Activated naive CD8-positive, alpha-beta T cell treated with anti-CD3 and anti-CD28 coated beads for 36 hours (primary cell): ENCODE results near the gene TAGLN. TPM values are rescaled to one million over a fixed set of nuclear protein-coding genes. Genes with fewer than 3 reads are reported as not detected.
A peak's percentile ranks its signal among the peaks of the same experiment; 100 is the strongest.

Experiments
- DNase-seq: peaks from one replicate; pipeline ENCODE4 v3.0.0; 2021
- H3K27ac Mint-ChIP-seq: one replicate; pipeline ENCODE4 v1.8.0; 2022; ENCODE audit warnings: mild to moderate bottlenecking, moderate library complexity, mixed read lengths
- H3K27me3 Mint-ChIP-seq: one replicate; pipeline ENCODE4 v1.8.0; 2022; ENCODE audit warnings: mild to moderate bottlenecking, mixed read lengths
- H3K36me3 Mint-ChIP-seq: one replicate; pipeline ENCODE4 v1.8.0; 2021; ENCODE audit warnings: mild to moderate bottlenecking, mixed read lengths
- H3K4me1 Mint-ChIP-seq: one replicate; pipeline ENCODE4 v1.8.0; 2021; ENCODE audit warnings: mixed read lengths
- H3K4me3 Mint-ChIP-seq: one replicate; pipeline ENCODE4 v1.8.0; 2022; ENCODE audit warnings: mild to moderate bottlenecking, moderate library complexity, mixed read lengths
- H3K9me3 Mint-ChIP-seq: one replicate; pipeline ENCODE4 v1.8.0; 2022; ENCODE audit warnings: mixed read lengths
- total RNA-seq, 2 experiments: library from RNA; stranded (reverse); gene quantifications; one replicate each; pipeline ENCODE4 v1.2.3, GENCODE V29; 2021

The TAGLN gene
- total RNA-seq, 2 experiments from 2014 or later = 2.0 TPM

- Mint-ChIP-seq H3K27ac (no peak overlapping the region), H3K27me3 (no peaks in the 10 kb centered on the region), H3K4me3 (no peak overlapping the region), H3K36me3 (peaks cover 2% of the 10 kb centered on the region), H3K4me1 (peaks cover 3% of the 10 kb centered on the region), H3K9me3 (no peaks in the 10 kb centered on the region)
- DNase-seq = no peak
Observed at GRCh38 chr11:117187428-117187798, 11.8 kb upstream of the TAGLN start.

GRCh38 chr11:117187799-117188481, 11.2 kb upstream of the TAGLN start:
- Mint-ChIP-seq H3K9me3 (no peaks in the 10 kb centered on the region), H3K27ac (no peak overlapping the region), H3K4me1 (peaks cover 3% of the 10 kb centered on the region), H3K27me3 (no peaks in the 10 kb centered on the region), H3K4me3 (no peak overlapping the region), H3K36me3 (peaks cover 2% of the 10 kb centered on the region)
- DNase-seq = no peak

- Mint-ChIP-seq H3K4me1 (peaks cover 3% of the 10 kb centered on the region), H3K9me3 (no peaks in the 10 kb centered on the region), H3K36me3 (peaks cover 2% of the 10 kb centered on the region), H3K27ac (no peak overlapping the region), H3K27me3 (no peaks in the 10 kb centered on the region), H3K4me3 (no peak overlapping the region)
- no peak for DNase-seq
Observed at GRCh38 chr11:117188620-117189081, 10.5 kb upstream of the TAGLN start.

GRCh38 chr11:117189191-117189940, 9.8 kb upstream of the TAGLN start:
- Mint-ChIP-seq H3K4me3 (no peak overlapping the region), H3K27me3 (no peaks in the 10 kb centered on the region), H3K36me3 (peaks cover 2% of the 10 kb centered on the region), H3K27ac (no peak overlapping the region), H3K9me3 (no peaks in the 10 kb centered on the region), H3K4me1 (peaks cover 3% of the 10 kb centered on the region)
- DNase-seq = no peak

- no peaks in the 10 kb centered on the region for H3K9me3 Mint-ChIP-seq
- peaks cover 3% of the 10 kb centered on the region for H3K4me1 Mint-ChIP-seq
- H3K27ac Mint-ChIP-seq = no peak overlapping the region
- DNase-seq = no peak
- no peaks in the 10 kb centered on the region for H3K27me3 Mint-ChIP-seq
- H3K36me3 Mint-ChIP-seq = peaks cover 3% of the 10 kb centered on the region
- no peak overlapping the region for H3K4me3 Mint-ChIP-seq
Observed at GRCh38 chr11:117189941-117190544, 9.1 kb upstream of the TAGLN start.

- no peaks in the 10 kb centered on the region for H3K4me1 Mint-ChIP-seq
- H3K27ac Mint-ChIP-seq = no peak overlapping the region
- DNase-seq = no peak
- H3K36me3 Mint-ChIP-seq = peaks cover 6% of the 10 kb centered on the region
- no peaks in the 10 kb centered on the region for H3K27me3 Mint-ChIP-seq
- no peaks in the 10 kb centered on the region for H3K9me3 Mint-ChIP-seq
- H3K4me3 Mint-ChIP-seq = no peak overlapping the region
Observed at GRCh38 chr11:117191680-117192400, 7.3 kb upstream of the TAGLN start.

GRCh38 chr11:117192401-117192875, 6.7 kb upstream of the TAGLN start:
- H3K27ac Mint-ChIP-seq = no peak overlapping the region

GRCh38 chr11:117193130-117194020, 5.8 kb upstream of the TAGLN start:
- Mint-ChIP-seq H3K36me3 (peaks cover 6% of the 10 kb centered on the region), H3K9me3 (no peaks in the 10 kb centered on the region), H3K27me3 (no peaks in the 10 kb centered on the region), H3K27ac (no peak overlapping the region), H3K4me1 (no peaks in the 10 kb centered on the region), H3K4me3 (no peak overlapping the region)
- DNase-seq = no peak

More at GRCh38 chr11:117192401-117192875, 6.7 kb upstream of the TAGLN start:
- Mint-ChIP-seq H3K4me1 (no peaks in the 10 kb centered on the region), H3K36me3 (peaks cover 6% of the 10 kb centered on the region), H3K4me3 (no peak overlapping the region), H3K9me3 (no peaks in the 10 kb centered on the region), H3K27me3 (no peaks in the 10 kb centered on the region)
- no peak for DNase-seq

- no peak overlapping the region for H3K4me3 Mint-ChIP-seq
- H3K36me3 Mint-ChIP-seq = peaks cover 4% of the 10 kb centered on the region
- no peaks in the 10 kb centered on the region for H3K27me3 Mint-ChIP-seq
- H3K27ac Mint-ChIP-seq = no peak overlapping the region
- no peaks in the 10 kb centered on the region for H3K4me1 Mint-ChIP-seq
- no peaks in the 10 kb centered on the region for H3K9me3 Mint-ChIP-seq
- DNase-seq = no peak
Observed at GRCh38 chr11:117194267-117194666, 4.9 kb upstream of the TAGLN start.

- H3K27me3 Mint-ChIP-seq = no peaks in the 10 kb centered on the region
- peak overlapping the region; percentile 26 for H3K4me3 Mint-ChIP-seq
- H3K27ac Mint-ChIP-seq = peak overlapping the region; percentile 47
- H3K4me1 Mint-ChIP-seq = no peaks in the 10 kb centered on the region
- H3K9me3 Mint-ChIP-seq = no peaks in the 10 kb centered on the region
- no peak for DNase-seq
- H3K36me3 Mint-ChIP-seq = peaks cover 4% of the 10 kb centered on the region
Observed at GRCh38 chr11:117195258-117195657, 3.9 kb upstream of the TAGLN start.

- no peaks in the 10 kb centered on the region for H3K27me3 Mint-ChIP-seq
- H3K36me3 Mint-ChIP-seq = peaks cover 4% of the 10 kb centered on the region
- H3K27ac Mint-ChIP-seq = no peak overlapping the region
- H3K4me1 Mint-ChIP-seq = no peaks in the 10 kb centered on the region
- H3K9me3 Mint-ChIP-seq = no peaks in the 10 kb centered on the region
- DNase-seq = no peak
- no peak overlapping the region for H3K4me3 Mint-ChIP-seq
Observed at GRCh38 chr11:117195761-117196160, 3.4 kb upstream of the TAGLN start.

- no peak overlapping the region for H3K4me3 Mint-ChIP-seq
- no peaks in the 10 kb centered on the region for H3K27me3 Mint-ChIP-seq
- DNase-seq = no peak
- H3K36me3 Mint-ChIP-seq = peaks cover 4% of the 10 kb centered on the region
- H3K9me3 Mint-ChIP-seq = no peaks in the 10 kb centered on the region
- no peaks in the 10 kb centered on the region for H3K4me1 Mint-ChIP-seq
- H3K27ac Mint-ChIP-seq = no peak overlapping the region
Observed at GRCh38 chr11:117197006-117197405, 2.2 kb upstream of the TAGLN start.

- Mint-ChIP-seq H3K4me3 (no peak overlapping the region), H3K36me3 (peaks cover 4% of the 10 kb centered on the region), H3K27ac (no peak overlapping the region), H3K27me3 (no peaks in the 10 kb centered on the region), H3K9me3 (no peaks in the 10 kb centered on the region), H3K4me1 (no peaks in the 10 kb centered on the region)
- no peak for DNase-seq
Observed at GRCh38 chr11:117197516-117198456, 1.4 kb upstream of the TAGLN start.
